Bronchial epithelial cell (primary cell): Measurements from ENCODE around the gene PLXNA4. TPM values are rescaled to one million over a fixed set of nuclear protein-coding genes. Genes with fewer than 3 reads are reported as not detected.

ENCODE experiments used
- DNase-seq: peaks from one replicate; pipeline ENCODE4 v3.0.0-alpha.2; 2010; ENCODE audit warnings: low read depth
- FAIRE-seq: peaks from 2 replicates; lab custom pipeline; 2011; peaks lifted over from hg19 to GRCh38; lab: Jason Lieb, UNC
- H3K27me3 ChIP-seq: 2 replicates; pipeline ENCODE4 v1.5.1; 2011; ENCODE audit warnings: low read length; ENCODE audit not compliant: control insufficient read depth, insufficient read depth
- H3K36me3 ChIP-seq: 2 replicates; pipeline ENCODE4 v1.5.1; 2011; ENCODE audit warnings: low read length; ENCODE audit not compliant: control insufficient read depth, insufficient read depth
- H3K4me3 ChIP-seq: 2 replicates; pipeline ENCODE4 v1.5.1; 2011; ENCODE audit warnings: mild to moderate bottlenecking, low read depth, low read length, control low read depth
- total RNA-seq: library from RNA; depleted of rRNA; stranded (reverse); fragments of >200 nt; gene quantifications from 2 replicates; pipeline ENCODE4 v1.2.1, GENCODE V29; 2014
- TF ChIP-seq, protein P1 (sequence below): IDR thresholded peaks from 2 replicates; pipeline ENCODE4 v1.5.1; 2011; ENCODE audit warnings: mild to moderate bottlenecking, moderate library complexity, low read length, control low read depth, inconsistent platforms; ENCODE audit not compliant: insufficient read depth, severe bottlenecking

PLXNA4 gene
- total RNA-seq, 1 donor from 2014 or later, result under 0.01 TPM

GRCh38 chr7:132446666-132447278 is 129.5 kb downstream of the PLXNA4 start:
- TF ChIP-seq, protein P1, sequence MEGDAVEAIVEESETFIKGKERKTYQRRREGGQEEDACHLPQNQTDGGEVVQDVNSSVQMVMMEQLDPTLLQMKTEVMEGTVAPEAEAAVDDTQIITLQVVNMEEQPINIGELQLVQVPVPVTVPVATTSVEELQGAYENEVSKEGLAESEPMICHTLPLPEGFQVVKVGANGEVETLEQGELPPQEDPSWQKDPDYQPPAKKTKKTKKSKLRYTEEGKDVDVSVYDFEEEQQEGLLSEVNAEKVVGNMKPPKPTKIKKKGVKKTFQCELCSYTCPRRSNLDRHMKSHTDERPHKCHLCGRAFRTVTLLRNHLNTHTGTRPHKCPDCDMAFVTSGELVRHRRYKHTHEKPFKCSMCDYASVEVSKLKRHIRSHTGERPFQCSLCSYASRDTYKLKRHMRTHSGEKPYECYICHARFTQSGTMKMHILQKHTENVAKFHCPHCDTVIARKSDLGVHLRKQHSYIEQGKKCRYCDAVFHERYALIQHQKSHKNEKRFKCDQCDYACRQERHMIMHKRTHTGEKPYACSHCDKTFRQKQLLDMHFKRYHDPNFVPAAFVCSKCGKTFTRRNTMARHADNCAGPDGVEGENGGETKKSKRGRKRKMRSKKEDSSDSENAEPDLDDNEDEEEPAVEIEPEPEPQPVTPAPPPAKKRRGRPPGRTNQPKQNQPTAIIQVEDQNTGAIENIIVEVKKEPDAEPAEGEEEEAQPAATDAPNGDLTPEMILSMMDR, result no peak
- Histone ChIP-seq H3K4me3 (no peak overlapping the region), H3K36me3 (no peaks in the 10 kb centered on the region), H3K27me3 (no peaks in the 10 kb centered on the region)
- DNase-seq (no peak), FAIRE-seq (no peak)

- TF ChIP-seq, protein P1, result no peak
- FAIRE-seq (no peak), DNase-seq (no peak)
- no peaks in the 10 kb centered on the region for H3K36me3 ChIP-seq
- no peak overlapping the region for H3K4me3 ChIP-seq
- H3K27me3 ChIP-seq, result no peaks in the 10 kb centered on the region
Observed at GRCh38 chr7:132446260-132446659, 130.0 kb downstream of the PLXNA4 start.

DNA sequence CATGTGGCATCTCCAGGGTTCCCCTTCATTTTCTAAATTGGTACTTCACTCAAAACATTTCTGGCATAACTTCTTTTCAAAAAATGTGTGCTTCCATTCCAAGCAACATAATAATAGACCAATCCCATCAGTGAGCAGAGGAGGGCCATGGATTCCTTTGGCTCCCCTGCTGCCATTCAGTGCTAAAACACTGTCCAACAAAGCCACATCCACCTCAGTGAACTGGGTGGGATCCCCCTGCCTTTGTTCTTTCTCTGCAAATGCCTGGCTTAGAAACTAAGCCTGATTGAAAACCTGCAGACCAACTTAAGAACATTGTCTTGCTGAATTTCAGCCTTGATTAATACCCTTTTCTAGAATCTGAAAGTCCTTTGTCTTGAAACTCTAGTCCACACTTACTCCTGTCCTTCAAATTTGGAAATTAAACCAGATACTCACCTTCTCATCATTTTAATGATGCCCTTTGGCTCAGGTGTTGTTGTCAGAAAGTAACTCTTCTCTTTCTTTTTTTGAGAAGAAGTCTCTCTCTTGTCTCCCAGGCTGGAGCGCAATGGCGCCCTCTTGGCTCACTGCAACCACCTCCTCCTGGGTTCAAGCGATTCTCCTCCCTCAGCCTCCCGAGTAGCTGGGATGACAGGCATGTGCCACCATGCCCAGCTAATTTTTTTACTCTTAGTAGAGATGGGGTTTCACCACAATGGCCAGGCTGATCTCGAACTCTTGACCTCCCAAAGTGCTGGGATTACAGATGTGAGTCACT is 132.3 kb downstream of the PLXNA4 start:
- DNase-seq (no peak), FAIRE-seq (no peak)

DNA sequence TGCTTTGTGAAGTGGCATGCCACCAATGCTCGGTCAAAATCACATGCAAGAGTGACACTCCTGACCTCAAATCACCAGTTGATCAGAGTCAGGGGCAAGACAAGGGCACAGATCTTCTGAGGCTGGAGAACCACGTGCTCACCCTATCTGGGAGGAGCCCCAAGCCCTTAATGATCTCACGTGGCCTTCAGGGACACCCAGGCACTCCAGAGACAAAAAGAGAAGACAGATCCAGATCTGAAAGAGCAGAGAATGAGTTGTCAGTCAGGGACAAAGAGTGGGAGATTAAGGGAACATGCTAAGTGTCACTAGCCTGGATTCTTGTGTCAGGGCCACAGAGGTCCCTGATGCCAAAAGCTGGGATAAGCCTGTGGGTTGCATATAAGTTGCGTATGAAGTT is 134.3 kb downstream of the PLXNA4 start:
- H3K4me3 ChIP-seq, result no peak overlapping the region
- DNase-seq (no peak), FAIRE-seq (no peak)
- no peaks in the 10 kb centered on the region for H3K36me3 ChIP-seq
- TF ChIP-seq, protein P1, result no peak
- no peaks in the 10 kb centered on the region for H3K27me3 ChIP-seq

More for the DNA sequence above, 132.3 kb downstream of the PLXNA4 start:
- TF ChIP-seq, protein P1, result no peak
- Histone ChIP-seq H3K27me3 (no peaks in the 10 kb centered on the region), H3K4me3 (no peak overlapping the region), H3K36me3 (no peaks in the 10 kb centered on the region)

DNA sequence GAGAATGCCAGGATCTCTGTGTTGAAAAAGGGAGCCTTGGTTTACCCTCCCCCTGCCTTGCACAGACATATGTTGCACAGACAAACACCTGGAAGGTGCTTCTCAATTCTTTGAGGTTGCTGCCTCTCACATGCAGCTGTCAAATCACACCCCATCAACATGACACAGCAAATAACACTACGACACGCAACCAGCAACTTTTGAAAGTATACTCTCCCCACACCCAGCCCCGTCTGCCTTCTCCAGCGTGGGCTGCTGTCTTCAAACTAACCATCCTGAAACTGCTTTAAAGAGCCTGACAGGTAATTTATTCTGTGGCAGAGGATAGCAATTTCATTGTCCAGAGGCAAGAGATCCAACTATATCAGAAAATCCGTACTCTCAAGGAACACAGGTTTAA is 136.1 kb downstream of the PLXNA4 start:
- H3K36me3 ChIP-seq, result no peaks in the 10 kb centered on the region
- no peaks in the 10 kb centered on the region for H3K27me3 ChIP-seq
- H3K4me3 ChIP-seq, result no peak overlapping the region
- DNase-seq (no peak), FAIRE-seq (no peak)
- TF ChIP-seq, protein P1, result no peak
